NCI-H510A (cell line): ENCODE results near the gene HSPA14.
"Not testable (repeated sequence)": the region's sequence is repeated elsewhere in the genome, so short reads cannot be mapped to it uniquely, and the experiment has no call there.

Experiments used
- DNase-seq: peaks from one replicate; lab custom pipeline; 2025; lab: John Stamatoyannopoulos, UW

The HSPA14 gene

DNA sequence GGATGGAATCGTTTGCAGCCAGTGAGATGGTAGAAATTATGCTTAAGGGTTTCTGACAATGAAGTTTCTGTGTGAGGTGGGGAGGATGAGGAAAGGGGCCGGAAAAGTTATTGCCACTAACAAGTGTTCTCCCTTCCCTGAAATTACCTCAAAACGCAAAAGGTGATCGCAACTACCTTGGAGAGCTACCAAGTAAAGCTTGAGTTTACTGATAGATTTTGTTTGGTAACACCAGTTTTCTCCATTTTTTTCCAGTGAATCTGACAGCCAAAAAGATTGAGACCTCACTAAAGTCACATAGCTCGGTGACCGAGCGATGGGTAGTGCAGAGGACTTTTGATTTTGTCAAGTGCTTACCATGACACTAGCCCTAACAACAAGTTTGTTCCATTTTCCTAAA is 42.1 kb downstream of the HSPA14 start:
- DNase-seq = no peak

DNA sequence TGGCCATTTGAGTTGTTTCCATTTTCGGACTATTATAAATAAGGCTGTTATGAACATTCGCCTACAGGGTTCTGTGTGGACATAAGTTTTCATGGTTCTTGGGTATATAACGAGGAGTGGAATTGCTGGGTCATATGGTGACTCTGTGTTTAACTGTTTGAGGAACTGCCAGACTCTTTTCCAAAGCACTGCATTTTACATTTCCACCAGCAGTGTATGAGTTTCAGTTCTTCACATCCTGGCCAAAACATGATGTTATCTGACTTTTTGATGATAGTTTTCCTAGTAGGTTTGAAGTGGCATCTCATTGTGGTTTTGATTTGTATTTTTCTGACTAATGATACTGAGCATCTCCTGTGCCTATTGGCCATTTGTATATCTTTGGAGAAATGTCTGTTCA is 46.0 kb downstream of the HSPA14 start:
- DNase-seq = no peak

DNA sequence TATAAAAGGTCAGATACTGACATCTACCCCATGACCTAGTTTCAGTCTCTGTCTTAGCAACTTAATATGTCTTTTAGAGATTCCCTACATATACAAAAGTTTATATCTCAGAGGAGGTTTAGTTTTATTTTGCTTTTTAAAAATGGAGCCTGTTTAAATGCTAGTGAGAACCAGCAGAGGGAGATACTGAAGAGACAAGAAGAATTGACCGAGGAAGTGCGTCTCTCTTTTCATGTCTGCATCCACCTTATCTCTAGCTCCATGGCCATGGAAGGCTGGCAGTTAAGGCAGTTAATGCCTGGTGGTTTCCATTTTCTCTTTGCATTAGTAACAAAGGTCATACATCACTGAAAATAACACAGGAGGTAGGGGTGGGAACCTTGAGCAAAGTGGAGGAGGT is 51.2 kb downstream of the HSPA14 start:
- no peak for DNase-seq

DNA sequence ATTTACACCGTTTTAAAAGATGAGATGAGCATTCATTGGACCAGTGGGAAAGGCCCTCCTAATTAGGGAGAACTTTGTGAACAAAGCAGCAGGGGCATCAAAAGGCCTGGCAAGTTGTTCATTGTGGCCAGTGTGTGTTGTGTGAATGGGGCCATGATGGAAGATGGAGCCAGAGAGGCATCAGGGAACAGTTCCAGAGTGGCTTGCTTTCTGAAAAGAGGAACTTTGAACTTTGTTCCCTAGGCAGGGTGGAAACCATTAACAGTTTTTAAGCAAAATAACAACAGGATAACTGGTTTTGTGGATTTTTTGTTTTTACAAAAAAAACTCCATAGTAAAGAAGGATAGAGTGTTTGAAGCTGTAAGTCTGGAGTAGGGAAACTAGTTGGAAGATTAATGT is 53.0 kb downstream of the HSPA14 start:
- DNase-seq = no peak

DNA sequence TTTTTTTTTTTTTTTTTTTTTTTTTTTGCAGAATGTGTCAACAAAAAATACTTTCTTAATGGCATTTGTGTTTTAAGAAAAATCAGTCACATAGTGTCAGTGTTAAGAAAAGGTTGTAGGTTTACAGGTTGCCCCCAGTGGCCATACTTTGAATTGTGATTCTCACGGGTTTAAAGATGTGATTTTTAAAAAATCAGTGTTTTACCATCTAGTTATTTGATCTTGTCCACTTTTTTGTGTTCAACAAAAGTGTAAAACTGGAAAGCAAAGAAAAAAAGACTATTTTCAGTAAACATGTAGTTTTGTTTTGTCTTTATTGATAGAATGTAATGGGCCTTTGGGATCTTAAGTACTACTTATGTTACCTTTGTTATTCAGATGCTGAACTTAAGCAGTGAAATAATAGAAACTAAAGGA is 66.2 kb downstream of the HSPA14 start:
- DNase-seq = no peak

DNA sequence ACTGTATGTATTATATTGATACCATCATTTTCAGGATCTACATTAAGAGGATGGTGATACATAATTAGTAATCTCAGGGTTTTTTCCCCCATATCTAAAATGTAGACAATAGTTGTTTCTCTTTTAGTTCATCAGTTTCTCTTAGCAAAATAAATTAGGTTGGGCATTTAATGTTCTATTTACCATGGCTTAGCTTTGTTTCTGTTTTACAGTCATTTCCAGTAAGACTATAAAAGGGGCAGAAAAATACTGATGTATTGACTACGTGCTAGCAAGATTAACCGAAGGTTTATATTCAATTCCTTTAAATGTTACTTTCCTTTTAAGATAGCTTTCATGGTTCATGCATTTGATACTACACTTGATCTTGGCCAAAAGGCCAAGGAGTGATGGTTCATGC is 66.8 kb downstream of the HSPA14 start:
- no peak for DNase-seq

DNA sequence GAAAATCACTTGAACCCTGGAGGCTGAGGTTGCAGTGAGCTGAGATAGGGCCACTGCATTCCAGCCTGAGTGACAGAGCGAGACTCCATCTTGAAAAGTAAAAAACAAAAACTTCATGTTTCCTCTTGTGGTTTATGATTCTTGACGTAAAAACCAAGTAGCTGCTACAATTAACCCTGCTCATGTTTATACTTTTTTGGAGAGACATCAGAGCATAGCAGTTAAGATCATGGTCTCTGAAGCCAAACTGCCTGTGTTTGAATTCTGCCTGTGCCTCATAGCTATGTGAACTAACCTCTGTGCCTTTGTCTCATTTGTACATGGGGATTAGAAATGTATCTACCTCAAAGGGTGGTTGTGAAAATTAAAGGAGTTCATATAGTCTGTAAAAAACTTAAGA is 67.8 kb downstream of the HSPA14 start:
- no peak for DNase-seq

DNA sequence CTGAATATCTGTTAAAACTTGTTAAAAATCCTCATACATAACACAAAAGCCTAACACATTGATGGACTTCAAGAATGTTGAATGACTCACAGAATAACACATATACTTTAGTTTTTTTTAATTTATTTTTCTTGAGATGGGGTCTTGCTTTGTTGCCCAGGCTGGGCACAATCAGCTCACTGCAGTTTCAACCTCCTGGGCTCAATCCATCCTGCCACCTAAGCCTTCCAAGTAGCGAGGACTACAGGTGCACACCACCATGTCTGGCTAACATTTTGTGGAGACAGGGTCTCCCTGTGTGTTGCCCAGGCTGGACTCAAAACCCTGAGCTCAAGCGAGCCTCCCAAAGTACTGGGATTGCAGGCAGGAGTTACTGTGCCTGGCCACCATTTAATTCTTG is 68.7 kb downstream of the HSPA14 start:
- DNase-seq = no peak

DNA sequence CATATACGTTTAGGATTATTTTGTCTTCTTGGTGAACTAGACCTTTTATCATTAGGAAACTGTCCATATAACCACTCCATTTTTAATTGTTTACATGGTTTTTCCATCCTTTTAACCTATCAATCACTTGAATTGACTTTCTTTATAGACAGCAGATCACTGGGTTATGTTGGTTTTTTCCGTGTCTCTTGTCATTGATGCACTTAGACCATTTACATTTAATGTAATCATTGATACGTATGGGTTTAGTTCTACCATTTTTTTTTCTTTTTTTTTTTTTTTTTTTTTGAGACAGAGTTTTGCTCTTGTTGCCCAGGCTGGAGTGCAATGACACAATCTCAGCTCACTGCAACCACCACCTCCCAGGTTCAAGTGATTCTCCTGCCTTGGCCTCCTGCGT is 69.5 kb downstream of the HSPA14 start:
- DNase-seq = not testable (repeated sequence)

DNA sequence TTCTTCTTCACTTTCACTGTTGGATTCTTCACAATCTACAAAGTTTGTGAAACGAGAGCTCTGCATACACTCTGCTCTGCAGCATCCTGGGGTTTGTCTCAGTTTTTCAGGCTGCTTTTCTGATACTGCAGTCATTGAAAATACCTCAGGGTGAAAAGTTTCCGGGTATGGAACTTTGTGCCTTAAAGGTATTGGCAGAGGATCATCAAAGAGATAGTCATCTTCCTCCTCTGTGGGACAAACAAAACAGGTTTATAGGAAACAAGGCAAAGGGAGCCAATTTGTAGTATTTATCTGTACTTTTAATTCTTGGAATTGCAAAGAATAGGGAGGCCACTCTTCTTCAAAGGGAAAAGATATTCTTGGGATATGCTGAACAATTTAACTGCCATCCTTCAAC is 71.0 kb downstream of the HSPA14 start:
- DNase-seq = no peak

DNA sequence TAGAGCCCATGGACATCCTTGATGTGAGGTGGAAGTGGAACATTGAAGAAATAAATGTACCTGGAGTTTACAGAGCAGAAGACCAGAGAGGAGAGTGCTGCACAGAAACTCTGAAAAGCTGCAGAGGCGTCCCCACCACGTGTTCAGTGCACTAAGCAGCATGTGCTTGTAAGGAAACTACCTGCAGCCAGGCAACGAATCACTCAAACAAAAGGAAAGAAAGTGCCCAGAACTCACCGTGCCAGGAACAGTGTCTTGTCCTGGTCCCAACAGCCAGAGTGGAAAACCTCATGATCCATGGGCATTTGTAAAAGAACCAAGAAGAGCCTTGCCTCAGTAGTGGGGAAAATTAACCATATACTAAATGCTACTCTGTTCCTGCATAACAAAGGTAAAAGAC is 72.8 kb downstream of the HSPA14 start:
- DNase-seq = no peak

DNA sequence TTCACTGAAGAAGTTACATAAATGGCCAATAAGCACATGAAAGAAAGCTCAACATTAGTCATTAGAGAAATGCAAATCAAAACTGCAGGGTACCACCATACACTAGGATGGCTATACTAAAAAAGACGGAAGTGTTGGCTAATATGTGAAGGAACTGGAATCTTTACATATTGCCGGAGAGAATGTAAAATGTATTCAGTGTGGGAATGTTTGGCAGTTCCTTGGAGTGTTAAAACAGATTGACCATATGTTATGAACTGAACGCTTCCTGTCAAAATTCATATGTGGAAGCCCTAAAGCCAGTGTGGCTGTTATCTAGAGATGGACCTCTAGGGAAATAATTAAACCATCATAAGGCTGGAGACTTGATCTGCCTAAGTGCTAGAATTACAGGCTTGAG is 73.7 kb downstream of the HSPA14 start:
- no peak for DNase-seq

DNA sequence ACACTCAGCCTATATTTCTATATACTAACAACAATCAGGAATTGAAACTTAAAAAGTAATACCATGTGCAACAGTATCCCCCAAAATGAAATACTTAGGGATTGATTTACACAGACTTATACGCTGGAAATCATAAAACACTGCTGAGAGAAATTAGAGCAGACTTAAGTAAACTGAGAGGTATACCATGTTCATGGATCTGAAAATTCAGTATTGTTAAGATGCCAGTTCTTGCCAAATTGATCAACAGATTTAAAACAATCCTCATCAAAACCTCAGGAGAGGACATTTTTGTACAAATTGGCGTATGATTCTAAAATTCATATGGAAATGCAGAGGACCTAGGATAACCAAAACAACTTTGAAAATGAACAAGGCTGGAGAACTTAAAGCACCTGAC is 78.5 kb downstream of the HSPA14 start:
- no peak for DNase-seq

DNA sequence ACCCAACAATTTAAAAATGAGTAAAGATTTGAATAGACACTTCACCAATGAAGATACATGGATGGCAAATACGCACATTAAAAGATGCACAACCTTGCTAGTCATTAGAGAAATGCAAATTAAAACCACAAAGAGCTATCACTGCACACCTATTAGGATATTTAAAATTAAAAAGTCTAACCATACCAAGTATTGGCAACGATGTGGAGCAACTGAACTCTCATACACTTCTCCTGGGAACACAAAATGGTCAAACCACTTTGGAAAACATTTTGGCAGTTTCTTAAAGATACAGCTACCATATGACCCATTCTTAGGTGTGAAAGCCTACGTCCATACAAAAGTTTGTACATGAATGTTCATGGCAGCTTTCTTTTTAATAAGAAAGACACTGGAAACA is 79.7 kb downstream of the HSPA14 start:
- no peak for DNase-seq

DNA sequence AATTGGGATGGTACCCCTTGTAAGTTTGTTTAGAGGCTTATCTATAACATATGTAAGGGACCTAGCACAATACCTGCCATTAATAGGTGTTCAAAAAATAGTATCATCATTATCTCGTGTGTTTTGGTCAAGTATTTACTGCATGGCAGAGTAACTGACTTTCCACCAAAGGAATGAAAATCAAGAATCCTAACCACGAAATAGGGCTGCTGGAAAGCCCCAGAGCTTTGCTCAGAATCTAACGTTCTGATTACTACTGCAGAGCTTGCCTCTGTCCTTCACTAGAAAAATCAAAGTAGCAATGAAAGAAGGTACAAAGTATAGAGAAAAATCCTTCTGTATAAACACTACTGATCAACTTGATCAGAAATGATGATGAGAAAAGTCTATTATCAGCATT is 80.9 kb downstream of the HSPA14 start:
- DNase-seq = no peak
